HG03196 (cell line): ENCODE measurements around the gene UBE2D2.
"Not testable (repeated sequence)": the region's sequence is repeated elsewhere in the genome, so short reads cannot be mapped to it uniquely, and the experiment has no call there.

Source experiments
- ATAC-seq: cut with Tn5 transposase; IDR thresholded peaks from one replicate; pipeline ENCODE4 v1.9.1; 2021; ENCODE audit not compliant: unreplicated experiment

The UBE2D2 gene

GRCh38 chr5:139546593-139546992, 14.5 kb upstream of the UBE2D2 start:
- ATAC-seq, result not testable (repeated sequence)

- no peak for ATAC-seq
Observed at GRCh38 chr5:139549162-139549894, 11.8 kb upstream of the UBE2D2 start.

GRCh38 chr5:139550051-139550872, 10.9 kb upstream of the UBE2D2 start:
- ATAC-seq, result not testable (repeated sequence)

GRCh38 chr5:139551191-139551889, 9.8 kb upstream of the UBE2D2 start:
- no peak for ATAC-seq

GRCh38 chr5:139552893-139553575, 8.1 kb upstream of the UBE2D2 start:
- no peak for ATAC-seq

- ATAC-seq, result no peak
Observed at GRCh38 chr5:139554264-139554663, 6.9 kb upstream of the UBE2D2 start.

GRCh38 chr5:139557811-139558210, 3.3 kb upstream of the UBE2D2 start:
- no peak for ATAC-seq

GRCh38 chr5:139561655-139562451, 714 bp downstream of the UBE2D2 start:
- ATAC-seq, result peak; percentile 20

- no peak for ATAC-seq
Observed at GRCh38 chr5:139562847-139563246, 1.7 kb downstream of the UBE2D2 start.

- ATAC-seq, result peak; percentile 34
Observed at GRCh38 chr5:139565411-139566305, 4.5 kb downstream of the UBE2D2 start.

GRCh38 chr5:139566611-139567010, 5.5 kb downstream of the UBE2D2 start:
- ATAC-seq, result no peak

GRCh38 chr5:139569270-139569955, 8.3 kb downstream of the UBE2D2 start:
- ATAC-seq, result no peak

GRCh38 chr5:139571543-139571942, 10.4 kb downstream of the UBE2D2 start:
- ATAC-seq, result no peak

- no peak for ATAC-seq
Observed at GRCh38 chr5:139571966-139572365, 10.8 kb downstream of the UBE2D2 start.

GRCh38 chr5:139574641-139575312, 13.6 kb downstream of the UBE2D2 start:
- no peak for ATAC-seq

GRCh38 chr5:139575313-139575646, 14.1 kb downstream of the UBE2D2 start:
- no peak for ATAC-seq

- no peak for ATAC-seq
Observed at GRCh38 chr5:139575751-139576150, 14.6 kb downstream of the UBE2D2 start.

- ATAC-seq, result no peak
Observed at GRCh38 chr5:139577689-139578290, 16.7 kb downstream of the UBE2D2 start.
